Muscle layer of duodenum (tissue), 2 donors: ENCODE measurements around the gene ZDHHC4.

Experiments used
- H3K27ac ChIP-seq: one replicate; pipeline ENCODE4 v1.7.0; 2013; ENCODE audit warnings: mild to moderate bottlenecking, low read length
- H3K27me3 ChIP-seq: one replicate; pipeline ENCODE4 v1.7.0; 2013; ENCODE audit warnings: low read depth, mild to moderate bottlenecking, control low read depth, low read length
- H3K36me3 ChIP-seq, 2 donors: one replicate each; pipeline ENCODE4 v1.7.0; 2013; ENCODE audit warnings: low read length in 2 of 2, control low read depth in 1 of 2, mild to moderate bottlenecking in 1 of 2; ENCODE audit not compliant: insufficient read depth in 2 of 2, control insufficient read depth in 1 of 2
- H3K4me1 ChIP-seq, 2 donors: one replicate each; pipeline ENCODE4 v1.7.0; 2013; ENCODE audit warnings: low read length in 2 of 2, mild to moderate bottlenecking in 2 of 2, control low read depth in 1 of 2, moderate library complexity in 1 of 2; ENCODE audit not compliant: insufficient read depth in 2 of 2, control insufficient read depth in 1 of 2
- H3K4me3 ChIP-seq, 2 donors: one replicate each; pipeline ENCODE4 v1.7.0; 2013; ENCODE audit warnings: low read length in 2 of 2, low read depth in 1 of 2, mild to moderate bottlenecking in 1 of 2
- H3K9me3 ChIP-seq, 2 donors: one replicate each; pipeline ENCODE4 v1.7.0; 2013; ENCODE audit warnings: low read length in 2 of 2, control low read depth in 1 of 2, mild to moderate bottlenecking in 1 of 2; ENCODE audit not compliant: control insufficient read depth in 1 of 2
- donor health status: healthy.

ZDHHC4 gene

DNA sequence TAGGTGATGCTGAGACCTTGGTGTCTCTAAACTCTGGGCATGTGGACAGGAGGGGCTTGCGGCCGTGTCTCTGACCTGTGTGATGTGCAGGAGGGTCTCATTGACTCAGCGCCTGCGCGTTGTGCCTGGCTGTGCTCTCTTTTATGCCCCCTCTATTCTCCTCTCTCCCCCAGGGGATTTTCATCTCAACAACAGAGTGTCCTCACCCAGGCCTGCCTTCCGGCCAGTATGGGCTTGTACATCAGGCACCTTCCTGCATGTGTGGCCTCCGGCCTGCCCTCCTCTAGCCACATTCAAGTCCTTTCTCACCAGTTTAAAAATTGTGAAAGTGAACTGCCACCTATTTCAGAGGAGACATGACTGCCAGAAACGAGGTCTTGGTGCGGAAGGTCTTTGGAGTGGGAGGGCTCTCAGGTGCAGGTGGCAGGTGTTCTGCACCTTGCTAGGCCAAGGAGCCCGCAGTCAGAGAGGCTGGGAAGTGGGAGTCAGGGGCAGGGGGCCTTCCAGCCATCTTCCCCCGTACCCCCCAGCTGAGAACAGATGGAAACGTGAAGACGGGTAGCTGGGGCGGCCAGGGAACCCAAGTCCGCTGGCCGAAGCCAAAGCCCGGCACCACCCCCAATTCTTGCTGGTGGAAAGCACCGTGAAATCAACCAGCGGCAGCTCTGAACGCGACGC lies 12.0 kb downstream of the ZDHHC4 start:
- no peak overlapping the region for H3K27ac ChIP-seq
- H3K36me3 ChIP-seq: peaks cover 16 to 57% of the 10 kb centered on the region in 2 donors
- H3K9me3 ChIP-seq: no peaks in the 10 kb centered on the region
- no peaks in the 10 kb centered on the region for H3K27me3 ChIP-seq
- peak overlapping the region in 1 of 2 donors; percentile 95 for H3K4me3 ChIP-seq
- H3K4me1 ChIP-seq: peaks cover 5 to 18% of the 10 kb centered on the region in 2 donors

DNA sequence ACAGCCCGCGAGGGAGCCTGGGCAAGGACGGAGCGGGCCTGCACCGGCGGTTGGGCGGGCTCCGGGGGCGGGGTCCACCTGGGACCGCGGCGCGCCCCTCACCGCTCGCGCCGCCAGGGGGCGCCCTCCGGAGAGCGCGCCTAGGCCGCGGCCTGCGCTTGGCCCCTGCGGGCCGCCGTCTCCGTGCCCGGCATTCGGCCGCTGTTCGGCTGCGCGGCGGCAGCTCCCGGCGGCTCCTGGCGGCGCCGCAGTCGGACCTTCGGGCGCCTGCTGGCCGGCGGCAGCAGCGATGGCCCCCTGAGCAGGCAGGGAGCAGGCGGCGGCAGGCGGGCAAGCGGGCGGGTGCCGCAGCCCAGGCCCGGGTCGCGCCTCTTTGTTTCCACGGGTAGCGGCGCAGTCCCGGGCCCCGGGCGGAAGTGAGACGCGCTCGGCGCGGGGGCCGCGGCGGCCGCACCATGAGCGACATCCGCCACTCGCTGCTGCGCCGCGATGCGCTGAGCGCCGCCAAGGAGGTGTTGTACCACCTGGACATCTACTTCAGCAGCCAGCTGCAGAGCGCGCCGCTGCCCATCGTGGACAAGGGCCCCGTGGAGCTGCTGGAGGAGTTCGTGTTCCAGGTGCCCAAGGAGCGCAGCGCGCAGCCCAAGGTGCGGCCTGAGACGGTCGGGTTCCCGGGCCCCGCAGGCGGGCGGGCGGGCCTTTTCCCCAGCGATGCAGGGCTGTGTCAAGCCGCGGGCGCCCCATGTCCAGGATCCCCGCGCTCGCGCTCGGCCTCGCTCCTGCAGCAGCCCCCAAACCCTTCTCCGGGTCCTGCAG lies 12.8 kb downstream of the ZDHHC4 start, which contains the start of gene INTS15:
TSS of gene INTS15 (plus strand) at position 193 of the 816 bp plus-strand sequence. CDS start at position 456, 263 bp downstream.
- Histone ChIP-seq H3K27me3 (no peaks in the 10 kb centered on the region), H3K27ac (no peak within 1 kb of the TSS), H3K36me3 (peaks cover 9 to 56% of the 10 kb centered on the region in 2 donors), H3K4me3 (peak within 1 kb of the TSS; percentile 67 to 95), H3K9me3 (no peaks in the 10 kb centered on the region), H3K4me1 (peaks cover 5 to 18% of the 10 kb centered on the region in 2 donors)

DNA sequence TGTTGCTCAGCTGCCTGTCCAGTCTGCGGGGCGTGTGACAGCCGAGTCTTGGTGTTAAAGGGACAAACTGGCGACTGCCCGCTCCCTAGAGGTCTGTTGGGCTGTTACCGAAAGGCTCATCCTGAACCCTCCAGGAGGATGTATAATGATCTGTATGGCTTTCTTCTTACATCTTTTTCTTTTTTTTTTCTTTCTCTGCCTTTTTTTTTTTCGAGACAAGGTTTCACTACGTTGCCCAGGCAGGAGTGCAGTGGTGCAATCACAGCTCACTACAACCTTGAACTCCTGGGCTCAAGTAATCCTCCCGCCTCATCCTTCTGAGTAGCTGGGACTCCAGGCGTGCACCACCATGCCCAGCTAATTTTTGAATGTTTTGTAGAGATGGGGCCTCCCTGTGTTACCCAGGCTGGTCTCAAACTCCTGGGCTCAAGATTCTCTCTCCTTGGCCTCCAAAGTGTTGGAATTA lies 13.4 kb downstream of the ZDHHC4 start:
- peak overlapping the region; percentile 67 to 95 for H3K4me3 ChIP-seq
- H3K27me3 ChIP-seq: no peaks in the 10 kb centered on the region
- peaks cover 14 to 57% of the 10 kb centered on the region in 2 donors for H3K36me3 ChIP-seq
- no peak overlapping the region for H3K27ac ChIP-seq
- no peaks in the 10 kb centered on the region for H3K9me3 ChIP-seq
- H3K4me1 ChIP-seq: peaks cover 5 to 18% of the 10 kb centered on the region in 2 donors

DNA sequence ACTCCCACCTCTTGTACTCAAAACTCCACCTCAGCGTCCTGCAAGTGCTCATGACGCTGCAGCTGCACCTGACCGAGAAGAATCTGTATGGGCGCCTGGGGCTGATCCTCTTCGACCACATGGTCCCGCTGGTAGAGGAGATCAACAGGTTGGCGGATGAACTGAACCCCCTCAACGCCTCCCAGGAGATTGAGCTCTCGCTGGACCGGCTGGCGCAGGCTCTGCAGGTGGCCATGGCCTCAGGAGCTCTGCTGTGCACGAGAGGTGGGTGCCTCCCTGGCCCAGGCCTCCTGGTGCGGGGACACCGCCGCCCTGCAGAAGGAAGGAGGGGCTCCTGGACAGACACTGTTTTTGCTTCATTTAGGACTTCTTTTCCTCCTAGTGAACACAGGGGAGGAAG lies 22.8 kb downstream of the ZDHHC4 start:
- Histone ChIP-seq H3K27me3 (no peaks in the 10 kb centered on the region), H3K4me3 (no peak overlapping the region), H3K9me3 (no peaks in the 10 kb centered on the region), H3K27ac (no peak overlapping the region), H3K36me3 (peaks cover 55 to 79% of the 10 kb centered on the region in 2 donors), H3K4me1 (no peaks in the 10 kb centered on the region)

DNA sequence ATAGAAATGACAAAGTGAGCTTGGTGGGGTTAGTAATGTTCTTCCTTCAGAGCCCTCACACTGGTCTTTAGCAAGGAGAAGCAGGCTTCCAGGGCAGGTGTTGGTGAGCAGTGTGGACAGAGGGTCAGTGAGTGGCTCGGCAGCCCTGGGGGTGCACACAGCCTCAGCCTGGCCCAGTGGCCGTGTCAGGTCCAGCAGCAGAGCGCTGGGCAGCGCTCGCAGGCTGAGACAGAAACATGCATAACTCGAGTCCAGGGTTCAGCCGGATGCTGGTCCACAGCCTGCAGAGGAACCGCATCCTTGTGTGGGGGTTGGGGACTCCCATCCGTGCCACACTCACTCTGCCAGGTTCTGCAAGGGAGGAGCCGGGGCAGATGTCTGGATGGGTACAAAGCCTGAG lies 27.2 kb downstream of the ZDHHC4 start:
- Histone ChIP-seq H3K36me3 (peaks cover 25 to 69% of the 10 kb centered on the region in 2 donors), H3K27ac (no peak overlapping the region)

DNA sequence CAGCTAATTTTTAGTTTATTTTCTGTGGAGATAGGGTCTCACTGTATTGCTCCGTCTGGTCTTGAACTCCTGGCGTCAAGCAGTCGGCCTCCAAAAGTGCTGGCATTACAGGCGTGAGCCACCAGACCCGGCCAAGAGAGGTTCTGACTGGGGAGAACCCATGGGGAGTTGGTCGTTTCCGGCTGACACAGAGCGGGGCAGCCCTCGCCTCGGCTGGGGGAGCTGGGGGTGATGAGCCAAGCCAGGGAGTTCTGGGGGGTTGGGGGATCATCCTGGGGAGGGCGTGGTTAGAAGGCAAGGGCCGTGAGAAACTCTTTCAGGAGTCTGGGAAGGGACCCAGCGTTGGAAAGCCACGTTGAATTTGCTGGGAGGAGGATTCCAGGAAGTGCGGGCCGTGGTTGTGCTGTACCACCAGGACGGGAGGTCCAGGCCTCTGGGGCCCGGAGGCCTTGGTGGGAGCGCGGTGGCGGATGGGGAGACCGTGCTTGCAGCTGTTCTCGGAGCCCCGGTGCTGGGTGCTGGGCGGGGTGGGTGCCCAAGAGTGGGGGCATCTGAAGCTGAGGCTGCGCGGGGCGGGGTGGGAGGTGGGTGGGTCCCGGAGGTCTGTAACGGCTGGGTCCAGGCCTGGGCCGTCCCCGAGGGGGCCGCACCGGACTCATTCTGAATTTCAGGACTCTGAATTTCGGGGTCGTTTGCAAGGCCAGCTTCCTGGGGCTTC lies 29.8 kb downstream of the ZDHHC4 start:
- H3K4me3 ChIP-seq: no peak overlapping the region
- H3K36me3 ChIP-seq: peaks cover 16 to 56% of the 10 kb centered on the region in 2 donors
- H3K27ac ChIP-seq: no peak overlapping the region
- no peaks in the 10 kb centered on the region for H3K27me3 ChIP-seq
- no peaks in the 10 kb centered on the region for H3K9me3 ChIP-seq
- H3K4me1 ChIP-seq: no peaks in the 10 kb centered on the region

More for the DNA sequence above, 27.2 kb downstream of the ZDHHC4 start:
- Histone ChIP-seq H3K9me3 (no peaks in the 10 kb centered on the region), H3K4me1 (no peaks in the 10 kb centered on the region), H3K27me3 (no peaks in the 10 kb centered on the region), H3K4me3 (no peak overlapping the region)

DNA sequence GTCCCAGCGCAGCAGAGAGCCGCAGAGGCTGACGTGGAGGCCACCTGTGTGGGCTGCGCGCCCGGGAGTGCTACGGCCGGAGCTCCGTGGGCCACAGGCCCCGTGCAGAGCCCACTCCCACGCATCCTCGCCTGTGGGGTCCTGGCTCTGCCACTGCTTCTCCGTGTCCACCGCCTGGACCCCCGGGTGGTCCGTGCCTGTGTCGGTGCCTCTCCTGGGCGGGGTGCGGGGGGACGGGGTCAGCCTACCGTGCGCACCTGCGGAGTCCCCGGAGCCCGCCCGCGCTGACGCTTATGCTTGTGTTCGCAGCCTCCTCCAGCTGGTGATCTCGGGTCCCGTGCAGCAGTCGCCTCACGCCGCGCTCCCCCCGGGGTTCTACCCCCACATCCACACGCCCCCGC lies 30.4 kb downstream of the ZDHHC4 start:
- peaks cover 11 to 50% of the 10 kb centered on the region in 2 donors for H3K36me3 ChIP-seq
- H3K9me3 ChIP-seq: no peaks in the 10 kb centered on the region
- no peak overlapping the region for H3K27ac ChIP-seq

DNA sequence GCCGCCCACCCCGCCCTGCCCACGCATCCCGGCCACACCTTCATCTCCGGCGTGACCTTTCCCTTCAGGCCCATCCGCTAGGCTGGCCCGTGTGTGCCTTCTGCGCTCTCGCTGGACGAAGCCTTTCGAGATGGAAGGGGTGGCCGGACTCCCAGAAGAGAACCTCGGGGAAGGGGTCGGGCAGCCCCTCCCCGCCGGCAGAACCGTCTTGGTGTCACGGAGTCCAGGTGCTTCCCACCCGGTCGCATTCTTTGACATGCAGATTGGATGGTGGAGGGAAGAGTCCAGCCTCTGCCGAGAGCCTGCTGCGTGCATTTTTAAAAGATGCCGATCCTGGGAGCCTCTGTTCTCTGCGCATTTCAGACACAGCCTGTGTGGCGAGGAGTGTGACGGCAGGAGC lies 30.8 kb downstream of the ZDHHC4 start:
- Histone ChIP-seq H3K27me3 (no peaks in the 10 kb centered on the region), H3K36me3 (peaks cover 8 to 48% of the 10 kb centered on the region in 2 donors), H3K4me3 (no peak overlapping the region), H3K4me1 (no peaks in the 10 kb centered on the region), H3K9me3 (no peaks in the 10 kb centered on the region), H3K27ac (no peak overlapping the region)

More for the DNA sequence above, 30.4 kb downstream of the ZDHHC4 start:
- H3K4me3 ChIP-seq: no peak overlapping the region
- no peaks in the 10 kb centered on the region for H3K27me3 ChIP-seq
- H3K4me1 ChIP-seq: no peaks in the 10 kb centered on the region

DNA sequence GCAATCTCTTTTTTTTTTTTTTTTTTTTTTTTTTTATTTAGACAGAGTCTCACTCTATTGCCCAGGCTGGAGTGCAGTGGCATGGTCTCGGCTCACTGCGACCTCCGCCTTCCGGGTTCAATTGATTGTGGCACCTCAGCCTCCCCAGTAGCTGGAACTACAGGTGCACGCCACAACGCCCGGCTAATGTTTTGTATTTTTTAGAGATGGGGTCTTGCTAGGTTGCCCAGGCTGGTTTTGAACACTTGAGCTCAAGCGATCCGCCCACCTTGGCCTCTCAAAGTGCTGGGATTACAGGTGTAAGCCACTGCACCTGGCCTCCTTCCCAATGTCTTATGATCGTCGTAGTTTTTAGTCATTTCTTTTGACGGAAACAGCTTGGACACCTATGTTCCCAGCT lies 31.5 kb downstream of the ZDHHC4 start:
- H3K27me3 ChIP-seq: no peaks in the 10 kb centered on the region
- no peak overlapping the region for H3K4me3 ChIP-seq
- H3K27ac ChIP-seq: no peak overlapping the region
- no peaks in the 10 kb centered on the region for H3K9me3 ChIP-seq
- peaks cover 8 to 42% of the 10 kb centered on the region in 2 donors for H3K36me3 ChIP-seq
- H3K4me1 ChIP-seq: no peaks in the 10 kb centered on the region

DNA sequence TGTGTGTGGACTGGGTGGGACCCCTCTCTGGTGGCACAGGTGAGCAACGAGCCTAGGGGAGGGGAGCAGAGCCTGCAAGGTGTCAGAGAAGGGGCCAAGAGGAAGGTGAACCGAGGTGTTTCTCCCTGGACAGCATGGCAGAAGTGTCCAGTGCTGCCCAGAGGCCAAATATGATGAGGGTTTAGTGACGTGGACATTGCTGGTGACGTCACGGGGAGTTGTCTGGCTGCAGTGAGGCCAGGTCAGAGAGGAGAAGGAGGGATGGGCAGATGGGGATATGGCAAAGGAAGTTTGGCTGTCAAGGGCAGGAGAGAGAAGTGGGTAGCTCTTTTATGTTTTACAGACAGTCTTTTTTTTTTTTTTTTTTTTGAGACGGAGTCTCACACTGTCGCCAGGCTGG lies 35.6 kb downstream of the ZDHHC4 start:
- Histone ChIP-seq H3K9me3 (no peaks in the 10 kb centered on the region), H3K4me3 (no peak overlapping the region), H3K4me1 (peaks cover 0 to 18% of the 10 kb centered on the region in 2 donors), H3K27me3 (no peaks in the 10 kb centered on the region), H3K27ac (no peak overlapping the region), H3K36me3 (peaks cover 0 to 14% of the 10 kb centered on the region in 2 donors)

DNA sequence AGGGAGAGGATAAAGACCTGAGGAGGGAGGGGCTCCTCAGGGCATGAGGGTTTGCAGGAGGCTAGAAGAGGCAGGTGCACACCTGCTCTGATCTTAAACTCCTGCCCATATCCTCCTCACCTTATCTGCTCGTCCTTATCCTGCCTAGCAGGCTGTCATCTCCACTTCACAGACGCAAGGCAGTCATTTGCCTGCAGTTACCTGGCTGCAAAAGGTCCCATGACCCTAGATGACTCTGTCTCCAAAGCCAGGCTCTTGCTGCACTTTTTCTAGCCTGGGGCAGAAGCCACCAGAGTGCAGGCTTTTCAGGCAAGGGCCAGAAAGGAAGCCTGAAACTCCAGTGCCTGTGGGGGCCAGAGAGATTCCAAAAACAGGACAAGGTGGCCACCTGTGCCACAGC lies 36.5 kb downstream of the ZDHHC4 start:
- Histone ChIP-seq H3K4me1 (peaks cover 0 to 18% of the 10 kb centered on the region in 2 donors), H3K36me3 (peaks cover 0 to 6% of the 10 kb centered on the region in 2 donors), H3K27ac (no peak overlapping the region), H3K27me3 (no peaks in the 10 kb centered on the region), H3K9me3 (no peaks in the 10 kb centered on the region), H3K4me3 (no peak overlapping the region)
